ENCODE data around the gene KCNH6. TPM values are rescaled to one million over a fixed set of nuclear protein-coding genes. Genes with fewer than 3 reads are reported as not detected.

KCNH6 gene
- polyA plus RNA-seq, 1 of the 3 experiments (the other 2 are of a cell fraction) = 0.15 TPM

- Histone ChIP-seq H3K4me3 (ENCODE audit: low read depth in 2 of 2, low read length in 1 of 2) (peak within 1 kb of the TSS; percentile 59 to 67), H3K4me1 (ENCODE audit: control insufficient read depth in 1 of 2, insufficient read depth in 2 of 2, low read depth in 1 of 2, low read length in 1 of 2) (peaks cover 9 to 67% of the 10 kb centered on the region in 2 experiments), H3K9me2 (no peaks in the 10 kb centered on the region), H3K27me3 (ENCODE audit: insufficient read depth) (no peaks in the 10 kb centered on the region), H3K79me2 (ENCODE audit: insufficient read depth) (no peaks in the 10 kb centered on the region), H3K9ac (peak within 1 kb of the TSS; percentile 38; the same call in 1 of the 2 replicates), H3K36me3 (replicated peaks in 1 of 2; ENCODE audit: control insufficient read depth in 1 of 2, insufficient read depth in 2 of 2, low read length in 1 of 2) (peaks cover 0 to 4% of the 10 kb centered on the region in 2 experiments), H3K9me3 (no peaks in the 10 kb centered on the region), H3K27ac (ENCODE audit: low read depth in 2 of 2, low read length in 1 of 2) (peak within 1 kb of the TSS in 1 of 2 experiments; percentile 86; a peak in 2 of 4 replicates), H3F3A (replicated peaks; ENCODE audit: insufficient read depth) (peaks cover 10% of the 10 kb centered on the region), H2AFZ (ENCODE audit: low read depth) (peak within 1 kb of the TSS; percentile 69; the same call in 1 of the 2 replicates), H4K20me1 (ENCODE audit: insufficient read depth) (no peaks in the 10 kb centered on the region), H3K4me2 (peak within 1 kb of the TSS; percentile 88)
- WGBS (ENCODE audit: low lambda C conversion rate) = 2% methylated on average over 39 of the region's 78 CpGs
- DNase-seq = peak; percentile 94
- TF ChIP-seq EP300 (IDR thresholded peaks at IDR 0.05; ENCODE audit: borderline replicate concordance in 1 of 2, low read depth in 1 of 2, low read length in 1 of 2) (no peak), FOXM1 (IDR thresholded peaks at IDR 0.05; ENCODE audit: low read depth) (no peak), TCF12 (IDR thresholded peaks at IDR 0.05) (no peak), JUND (IDR thresholded peaks at IDR 0.05) (no peak), RCOR1 (IDR thresholded peaks at IDR 0.05; ENCODE audit: low read length) (no peak), NFIC (IDR thresholded peaks at IDR 0.05; ENCODE audit: borderline replicate concordance) (no peak), MXI1 (IDR thresholded peaks at IDR 0.05; ENCODE audit: low read depth, low read length) (peak; percentile 65; the same call in 1 of the 2 replicates), RXRA (IDR thresholded peaks at IDR 0.05; ENCODE audit: borderline replicate concordance, low read depth) (no peak), IRF3 (IDR thresholded peaks at IDR 0.05; ENCODE audit: low read depth, low read length) (no peak), CTCF (IDR thresholded peaks at IDR 0.05) (peak; percentile 9; the same call in 1 of the 2 replicates), NRF1 (IDR thresholded peaks at IDR 0.05; ENCODE audit: low read depth, low read length) (0 out of 2 replicates have a peak, but pooled peaks have one; percentile 17), ELF1 (IDR thresholded peaks at IDR 0.05) (no peak), FOSL2 (IDR thresholded peaks at IDR 0.05; ENCODE audit: borderline replicate concordance, low read depth) (no peak), GATA2 (CRISPR knock-in tag; IDR thresholded peaks at IDR 0.05) (no peak), PBX3 (IDR thresholded peaks at IDR 0.05) (0 out of 2 replicates have a peak, but pooled peaks have one; percentile 21), MAX (IDR thresholded peaks at IDR 0.05; ENCODE audit: low read depth) (peak; percentile 91)
- ChIA-PET POLR2A (interaction anchor here (0.9 to 9.6 kb wide), 14 partner anchors 9 to 297 kb away, joined by 3 to 212 read pairs (median 6); partner anchors contain the start of genes CCDC47, CYB561, DCAF7 and DDX42), CTCF (interaction anchor here (1.0 to 13.7 kb wide), 10 partner anchors 11 to 133 kb away, joined by 3 to 708 read pairs (median 34); partner anchors contain the start of genes CYB561 and TACO1)
Measured at GRCh38 chr17:63476854-63477479, 46.2 kb upstream of the KCNH6 start, which contains the start of gene ACE. Gene ACE, plus strand, starts transcription at chr17:63477061. Its CDS starts 34 bp downstream, at chr17:63477095.

All from SK-N-SH (cell line).